Measurements from ENCODE around the gene MTRR.

MTRR gene

DNA sequence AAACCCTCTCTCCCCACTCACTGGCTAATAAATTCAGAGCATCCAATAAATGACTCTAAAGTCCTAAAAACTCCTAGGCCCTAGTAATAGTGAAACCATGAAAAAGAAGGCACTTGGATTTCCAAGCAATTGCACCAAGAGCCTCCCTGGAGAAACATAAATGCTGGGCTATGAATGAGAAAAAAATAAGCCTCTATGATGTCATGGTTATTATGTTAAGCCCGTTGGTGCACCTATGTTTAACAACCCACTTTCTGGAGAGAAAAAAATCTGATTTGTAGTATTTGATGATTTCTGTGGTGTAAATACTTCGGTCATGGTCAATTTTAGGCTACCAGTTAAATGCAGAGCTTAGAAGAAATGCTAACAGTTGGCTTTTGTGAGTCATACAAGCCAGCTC, 26.4 kb upstream of the MTRR start:
- Histone ChIP-seq H3K9ac (ENCODE audit: low read depth, low read length, poor library complexity, severe bottlenecking) (no peak overlapping the region), H3K4me2 (ENCODE audit: low read depth, low read length, poor library complexity, severe bottlenecking) (no peak overlapping the region), H3K4me3 (ENCODE audit: low read length, poor library complexity, severe bottlenecking) (no peak overlapping the region), H4K20me1 (ENCODE audit: insufficient read depth, low read length, poor library complexity, severe bottlenecking) (no peaks in the 10 kb centered on the region), H3K4me1 (ENCODE audit: insufficient read depth, low read length, poor library complexity, severe bottlenecking) (no peaks in the 10 kb centered on the region), H3K27me3 (ENCODE audit: insufficient read depth, low read length, poor library complexity, severe bottlenecking) (no peaks in the 10 kb centered on the region), H3K36me3 (ENCODE audit: insufficient read depth, low read length) (no peaks in the 10 kb centered on the region), H3K9me3 (ENCODE audit: insufficient read depth, low read depth, low read length) (no peaks in the 10 kb centered on the region), H3K79me2 (ENCODE audit: insufficient read depth, low read length) (no peaks in the 10 kb centered on the region), H3K9me2 (replicated peaks; ENCODE audit: low read depth, low read length) (no peaks in the 10 kb centered on the region), H3F3A (ENCODE audit: low read depth) (no peaks in the 10 kb centered on the region), H2AFZ (ENCODE audit: low read length) (no peak overlapping the region)
- TF ChIP-seq, protein P1, sequence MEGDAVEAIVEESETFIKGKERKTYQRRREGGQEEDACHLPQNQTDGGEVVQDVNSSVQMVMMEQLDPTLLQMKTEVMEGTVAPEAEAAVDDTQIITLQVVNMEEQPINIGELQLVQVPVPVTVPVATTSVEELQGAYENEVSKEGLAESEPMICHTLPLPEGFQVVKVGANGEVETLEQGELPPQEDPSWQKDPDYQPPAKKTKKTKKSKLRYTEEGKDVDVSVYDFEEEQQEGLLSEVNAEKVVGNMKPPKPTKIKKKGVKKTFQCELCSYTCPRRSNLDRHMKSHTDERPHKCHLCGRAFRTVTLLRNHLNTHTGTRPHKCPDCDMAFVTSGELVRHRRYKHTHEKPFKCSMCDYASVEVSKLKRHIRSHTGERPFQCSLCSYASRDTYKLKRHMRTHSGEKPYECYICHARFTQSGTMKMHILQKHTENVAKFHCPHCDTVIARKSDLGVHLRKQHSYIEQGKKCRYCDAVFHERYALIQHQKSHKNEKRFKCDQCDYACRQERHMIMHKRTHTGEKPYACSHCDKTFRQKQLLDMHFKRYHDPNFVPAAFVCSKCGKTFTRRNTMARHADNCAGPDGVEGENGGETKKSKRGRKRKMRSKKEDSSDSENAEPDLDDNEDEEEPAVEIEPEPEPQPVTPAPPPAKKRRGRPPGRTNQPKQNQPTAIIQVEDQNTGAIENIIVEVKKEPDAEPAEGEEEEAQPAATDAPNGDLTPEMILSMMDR (conservative IDR thresholded peaks at IDR 0.05; ENCODE audit: low read length) = no peak
- TF ChIP-seq EZH2phosphoT487 (IDR thresholded peaks at IDR 0.05; ENCODE audit: borderline replicate concordance) = no peak

- H3K4me2 ChIP-seq (ENCODE audit: low read depth, low read length, poor library complexity, severe bottlenecking) = no peak overlapping the region
- H3K36me3 ChIP-seq (ENCODE audit: insufficient read depth, low read length) = no peaks in the 10 kb centered on the region
- no peaks in the 10 kb centered on the region for H4K20me1 ChIP-seq (ENCODE audit: insufficient read depth, low read length, poor library complexity, severe bottlenecking)
- H3K9me2 ChIP-seq (replicated peaks; ENCODE audit: low read depth, low read length) = no peaks in the 10 kb centered on the region
- H2AFZ ChIP-seq (ENCODE audit: low read length) = peak overlapping the region; percentile 38; the same call in 1 of the 2 replicates
- H3K79me2 ChIP-seq (ENCODE audit: insufficient read depth, low read length) = no peaks in the 10 kb centered on the region
- H3F3A ChIP-seq (ENCODE audit: low read depth) = no peaks in the 10 kb centered on the region
- H3K27me3 ChIP-seq (ENCODE audit: insufficient read depth, low read length, poor library complexity, severe bottlenecking) = no peaks in the 10 kb centered on the region
- no peak for TF ChIP-seq EZH2phosphoT487 (IDR thresholded peaks at IDR 0.05; ENCODE audit: borderline replicate concordance)
- TF ChIP-seq, protein P1 (conservative IDR thresholded peaks at IDR 0.05; ENCODE audit: low read length) = no peak
- no peak overlapping the region for H3K4me3 ChIP-seq (ENCODE audit: low read length, poor library complexity, severe bottlenecking)
- H3K9ac ChIP-seq (ENCODE audit: low read depth, low read length, poor library complexity, severe bottlenecking) = no peak overlapping the region
- H3K9me3 ChIP-seq (ENCODE audit: insufficient read depth, low read depth, low read length) = no peaks in the 10 kb centered on the region
- no peaks in the 10 kb centered on the region for H3K4me1 ChIP-seq (ENCODE audit: insufficient read depth, low read length, poor library complexity, severe bottlenecking)
Observed at GRCh38 chr5:7844901-7845300, 24.0 kb upstream of the MTRR start.

- TF ChIP-seq EZH2phosphoT487 (IDR thresholded peaks at IDR 0.05; ENCODE audit: borderline replicate concordance) = no peak
- TF ChIP-seq, protein P1 (conservative IDR thresholded peaks at IDR 0.05; ENCODE audit: low read length) = no peak
Observed at GRCh38 chr5:7845557-7845956, 23.4 kb upstream of the MTRR start.

More at GRCh38 chr5:7845557-7845956, 23.4 kb upstream of the MTRR start:
- peak overlapping the region; percentile 38; the same call in 1 of the 2 replicates for H2AFZ ChIP-seq (ENCODE audit: low read length)
- peak overlapping the region; percentile 19 for H3K4me2 ChIP-seq (ENCODE audit: low read depth, low read length, poor library complexity, severe bottlenecking)
- H3K79me2 ChIP-seq (ENCODE audit: insufficient read depth, low read length) = no peaks in the 10 kb centered on the region
- no peaks in the 10 kb centered on the region for H4K20me1 ChIP-seq (ENCODE audit: insufficient read depth, low read length, poor library complexity, severe bottlenecking)
- H3K9me3 ChIP-seq (ENCODE audit: insufficient read depth, low read depth, low read length) = no peaks in the 10 kb centered on the region
- H3K9ac ChIP-seq (ENCODE audit: low read depth, low read length, poor library complexity, severe bottlenecking) = no peak overlapping the region
- no peaks in the 10 kb centered on the region for H3K9me2 ChIP-seq (replicated peaks; ENCODE audit: low read depth, low read length)
- no peak overlapping the region for H3K4me3 ChIP-seq (ENCODE audit: low read length, poor library complexity, severe bottlenecking)
- no peaks in the 10 kb centered on the region for H3K27me3 ChIP-seq (ENCODE audit: insufficient read depth, low read length, poor library complexity, severe bottlenecking)
- no peaks in the 10 kb centered on the region for H3F3A ChIP-seq (ENCODE audit: low read depth)
- no peaks in the 10 kb centered on the region for H3K36me3 ChIP-seq (ENCODE audit: insufficient read depth, low read length)
- no peaks in the 10 kb centered on the region for H3K4me1 ChIP-seq (ENCODE audit: insufficient read depth, low read length, poor library complexity, severe bottlenecking)
